ENCODE results near the gene ZDHHC11B.

Gene ZDHHC11B

GRCh38 chr5:660491-661030 is 124.0 kb downstream of the ZDHHC11B start:
- no peak for DNase-seq (ENCODE audit: low spot score)

Data from COLO829 (cell line).